Endothelial cell of umbilical vein (primary cell): ENCODE results near the gene EFTUD2. TPM values are rescaled to one million over a fixed set of nuclear protein-coding genes. Genes with fewer than 3 reads are reported as not detected.

Experiments
- BruUV-seq: library from RNA; stranded (reverse); fragments of 400-500 nt; replicated peaks from 2 replicates; lab custom pipeline; 2021; lab: Mats Ljungman, UMichigan
- CTCF ChIA-PET: fragments of 300-600, 350-600 bp; sonication (Branson Sonifier 250); formaldehyde crosslinking; loops from one replicate; lab custom pipeline; 2021; ENCODE audit warnings: antibody characterized with exemption, inconsistent platforms; lab: Charles Lee
- POLR2A ChIA-PET: fragments of 300-600, 350-600 bp; sonication (Branson Sonifier 250); formaldehyde crosslinking; loops from one replicate; lab custom pipeline; 2021; ENCODE audit warnings: antibody characterized with exemption, inconsistent platforms; lab: Charles Lee
- DNase-seq: peaks from one replicate; pipeline ENCODE4 v3.0.0-alpha.2; 2011; ENCODE audit warnings: low read depth, low spot score
- FAIRE-seq: peaks from 2 replicates; lab custom pipeline; 2011; peaks lifted over from hg19 to GRCh38; lab: Jason Lieb, UNC
- H2AFZ ChIP-seq: 2 replicates; pipeline ENCODE4 v1.6.0; 2012; ENCODE audit warnings: low read depth, low read length, control low read depth, inconsistent platforms
- H3K27ac ChIP-seq: 2 replicates; pipeline ENCODE4 v1.5.1; 2011; ENCODE audit warnings: low read depth, mild to moderate bottlenecking, control low read depth, low read length, moderate library complexity; ENCODE audit not compliant: insufficient read depth
- H3K27me3 ChIP-seq, 2 experiments: 2 replicates each; pipeline versions ENCODE4 v1.6.0 to v1.6.1; 2011; ENCODE audit warnings: low read length in 2 of 2, mixed read lengths in 1 of 2; ENCODE audit not compliant: control insufficient read depth in 2 of 2, insufficient read depth in 2 of 2
- H3K36me3 ChIP-seq, 2 experiments: 2 replicates in 1 of 2; 3 replicates in 1 of 2; pipeline ENCODE4 v1.5.1; 2011; ENCODE audit warnings: low read length in 2 of 2, mild to moderate bottlenecking in 1 of 2, moderate library complexity in 1 of 2; ENCODE audit not compliant: control insufficient read depth in 2 of 2, insufficient read depth in 2 of 2; ENCODE audit errors: extremely low read depth in 1 of 2
- H3K4me1 ChIP-seq: 3 replicates; pipeline ENCODE4 v1.5.1; 2011; ENCODE audit warnings: mild to moderate bottlenecking, low read length; ENCODE audit not compliant: control insufficient read depth, insufficient read depth; ENCODE audit errors: extremely low read depth
- H3K4me2 ChIP-seq: 2 replicates; pipeline ENCODE4 v1.6.1; 2011; ENCODE audit warnings: low read length, control low read depth, mixed read lengths; ENCODE audit not compliant: insufficient read depth
- H3K4me3 ChIP-seq, 3 experiments: fragments of 200-600 bp in 1 of 3; sonication (generic), shearing (Covaris generic) in 1 of 3; replicated peaks in 1 of 3; 2 replicates each; pipeline ENCODE4 v1.5.1; 2011 to 2016; ENCODE audit warnings: control low read depth in 3 of 3, low read length in 3 of 3, mild to moderate bottlenecking in 2 of 3, inconsistent platforms in 1 of 3, low read depth in 1 of 3, moderate library complexity in 1 of 3; ENCODE audit not compliant: insufficient read depth in 1 of 3
- H3K79me2 ChIP-seq: 2 replicates; pipeline ENCODE4 v1.6.0; 2012; ENCODE audit warnings: low read length, inconsistent platforms; ENCODE audit not compliant: control insufficient read depth, insufficient read depth
- H3K9ac ChIP-seq: replicated peaks from 2 replicates; pipeline ENCODE3; 2011; ENCODE audit warnings: low read length, control low read depth; ENCODE audit not compliant: insufficient read depth; ENCODE audit errors: extremely low read depth
- H3K9me1 ChIP-seq: replicated peaks from 3 replicates; pipeline ENCODE4 v1.6.0; 2011; ENCODE audit warnings: mild to moderate bottlenecking, low read length; ENCODE audit not compliant: control insufficient read depth, insufficient read depth; ENCODE audit errors: extremely low read depth
- H3K9me3 ChIP-seq: replicated peaks from 2 replicates; pipeline ENCODE4 v1.5.1; 2012; ENCODE audit warnings: low read length, inconsistent platforms; ENCODE audit not compliant: control insufficient read depth, insufficient read depth
- H4K20me1 ChIP-seq: replicated peaks from 2 replicates; pipeline ENCODE3; 2011; ENCODE audit warnings: mild to moderate bottlenecking, low read length; ENCODE audit not compliant: control insufficient read depth, insufficient read depth; ENCODE audit errors: extremely low read depth
- EZH2 ChIP-seq: IDR thresholded peaks from 2 replicates; pipeline ENCODE4 v1.6.1; 2012; ENCODE audit warnings: borderline replicate concordance, low read depth, mild to moderate bottlenecking, moderate library complexity, low read length, inconsistent platforms; ENCODE audit not compliant: severe bottlenecking
- FOS ChIP-seq: IDR thresholded peaks from 2 replicates; pipeline ENCODE4 v1.6.1; 2011; ENCODE audit warnings: mild to moderate bottlenecking, low read length, moderate library complexity, borderline replicate concordance; ENCODE audit not compliant: insufficient read depth
- GATA2 ChIP-seq: IDR thresholded peaks from 2 replicates; pipeline ENCODE4 v1.7.0; 2011; ENCODE audit warnings: low read depth, mild to moderate bottlenecking, moderate library complexity, mixed read lengths, low read length; ENCODE audit not compliant: insufficient read length, insufficient read depth
- JUN ChIP-seq: IDR thresholded peaks from 2 replicates; pipeline ENCODE4 v1.6.1; 2011; ENCODE audit warnings: borderline replicate concordance, low read depth; ENCODE audit not compliant: insufficient read length, insufficient read depth
- MYC ChIP-seq: IDR thresholded peaks from one replicate; pipeline ENCODE4 v1.6.1; 2011; ENCODE audit warnings: mild to moderate bottlenecking, low read depth, low read length
- POLR2A ChIP-seq: IDR thresholded peaks from 2 replicates; pipeline ENCODE4 v1.6.1; 2012; ENCODE audit warnings: low read depth, mild to moderate bottlenecking, control low read depth, low read length
- POLR2AphosphoS5 ChIP-seq: IDR thresholded peaks from 2 replicates; pipeline ENCODE4 v1.6.1; 2012; ENCODE audit warnings: low read depth, mild to moderate bottlenecking, control low read depth, low read length, moderate library complexity; ENCODE audit not compliant: insufficient read depth
- dilution Hi-C: fragments of 300-500 bp; cut with MboI; formaldehyde crosslinking; loops from one replicate; pipeline ENCODE4 v1.15.0; 2019; ENCODE audit warnings: low sequenced_read_pairs; ENCODE audit not compliant: extremely low pct_ligation_motif_present
- intact Hi-C: fragments of 100-400 bp; cut with micrococcal nuclease; formaldehyde crosslinking; loops from one replicate; pipeline ENCODE4 v1.10.0; 2022
- polyA plus RNA-seq, 4 experiments: library from polyadenylated mRNA; depleted of rRNA in 3 of 4; stranded (reverse) in 3 of 4; unstranded in 1 of 4; fragments of >200 nt; gene quantifications; 2 replicates each; pipeline versions ENCODE4 v1.2.1 to v1.2.3, GENCODE V29; 2011 to 2012; ENCODE audit warnings: missing spikeins in 1 of 4
- total RNA-seq: library from RNA; stranded (reverse); gene quantifications from 2 replicates; pipeline ENCODE4 v1.2.3, GENCODE V29; 2021
- TF ChIP-seq, protein P1 (sequence below): IDR thresholded peaks from 2 replicates; pipeline ENCODE4 v1.6.1; 2011; ENCODE audit not compliant: insufficient read depth, insufficient read length
- TF ChIP-seq, protein P2 (sequence below), 2 donors: IDR thresholded peaks; 1 replicate in 1 of 2; 2 replicates in 1 of 2; pipeline ENCODE4 v1.5.1; 2011; ENCODE audit warnings: low read length in 2 of 2, mild to moderate bottlenecking in 2 of 2, moderate library complexity in 2 of 2, control low read depth in 1 of 2, inconsistent platforms in 1 of 2, low read depth in 1 of 2; ENCODE audit not compliant: insufficient read depth in 1 of 2; ENCODE audit errors: extremely low read depth in 1 of 2

EFTUD2 gene
- total and polyA plus RNA-seq, 2 donors (not counting 3 experiments of a cell fraction or from before 2014, with no cell fraction given): 125 to 170 TPM

DNA sequence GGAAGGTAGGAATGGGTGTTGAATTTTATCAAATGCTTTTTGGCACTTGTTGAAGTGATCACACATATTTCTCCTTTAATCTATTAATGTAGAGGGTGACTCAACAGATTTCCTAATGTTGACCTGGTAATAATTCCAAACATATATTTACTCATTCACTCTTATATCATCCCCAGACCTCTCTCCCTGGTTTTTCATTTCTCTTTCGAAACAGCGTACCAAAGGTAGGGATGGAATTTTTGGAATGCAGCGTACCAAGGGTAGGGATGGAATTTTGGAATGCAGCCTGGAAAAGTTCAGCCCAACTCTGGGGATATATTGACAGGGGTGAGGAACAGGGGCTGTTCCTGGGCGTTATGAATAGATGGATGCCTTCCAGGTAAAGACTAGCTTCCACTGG lies 41.1 kb upstream of the EFTUD2 start:
- ChIA-PET CTCF (interaction anchor here (0.9 to 3.0 kb wide), 3 partner anchors 10 to 80 kb away, joined by 3 to 13 read pairs (median 5); no protein-coding TSS in a partner anchor), POLR2A (no interaction called here)
- TF ChIP-seq JUN: no peak
- TF ChIP-seq MYC: no peak
- TF ChIP-seq POLR2A: no peak
- no peak for TF ChIP-seq GATA2
- TF ChIP-seq, protein P1, sequence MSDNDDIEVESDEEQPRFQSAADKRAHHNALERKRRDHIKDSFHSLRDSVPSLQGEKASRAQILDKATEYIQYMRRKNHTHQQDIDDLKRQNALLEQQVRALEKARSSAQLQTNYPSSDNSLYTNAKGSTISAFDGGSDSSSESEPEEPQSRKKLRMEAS: no peak
- TF ChIP-seq, protein P2, sequence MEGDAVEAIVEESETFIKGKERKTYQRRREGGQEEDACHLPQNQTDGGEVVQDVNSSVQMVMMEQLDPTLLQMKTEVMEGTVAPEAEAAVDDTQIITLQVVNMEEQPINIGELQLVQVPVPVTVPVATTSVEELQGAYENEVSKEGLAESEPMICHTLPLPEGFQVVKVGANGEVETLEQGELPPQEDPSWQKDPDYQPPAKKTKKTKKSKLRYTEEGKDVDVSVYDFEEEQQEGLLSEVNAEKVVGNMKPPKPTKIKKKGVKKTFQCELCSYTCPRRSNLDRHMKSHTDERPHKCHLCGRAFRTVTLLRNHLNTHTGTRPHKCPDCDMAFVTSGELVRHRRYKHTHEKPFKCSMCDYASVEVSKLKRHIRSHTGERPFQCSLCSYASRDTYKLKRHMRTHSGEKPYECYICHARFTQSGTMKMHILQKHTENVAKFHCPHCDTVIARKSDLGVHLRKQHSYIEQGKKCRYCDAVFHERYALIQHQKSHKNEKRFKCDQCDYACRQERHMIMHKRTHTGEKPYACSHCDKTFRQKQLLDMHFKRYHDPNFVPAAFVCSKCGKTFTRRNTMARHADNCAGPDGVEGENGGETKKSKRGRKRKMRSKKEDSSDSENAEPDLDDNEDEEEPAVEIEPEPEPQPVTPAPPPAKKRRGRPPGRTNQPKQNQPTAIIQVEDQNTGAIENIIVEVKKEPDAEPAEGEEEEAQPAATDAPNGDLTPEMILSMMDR (IDR thresholded peaks at IDR 0.05; ENCODE audit: extremely low read depth in 1 of 2, insufficient read depth in 1 of 2, low read depth in 1 of 2, low read length in 2 of 2): no peak
- TF ChIP-seq POLR2AphosphoS5: no peak
- no peak for TF ChIP-seq FOS
- no peak for TF ChIP-seq EZH2
- H3K36me3 ChIP-seq: no peaks in the 10 kb centered on the region
- H3K4me1 ChIP-seq: no peaks in the 10 kb centered on the region
- no peaks in the 10 kb centered on the region for H3K9me1 ChIP-seq
- no peak overlapping the region for H3K4me2 ChIP-seq
- H3K79me2 ChIP-seq: peaks cover 84% of the 10 kb centered on the region
- no peaks in the 10 kb centered on the region for H3K9me3 ChIP-seq
- no peaks in the 10 kb centered on the region for H4K20me1 ChIP-seq
- intact Hi-C loops (no loop called here), dilution Hi-C loops (no loop called here)
- DNase-seq (no peak), FAIRE-seq (no peak)
- no peak overlapping the region for H3K9ac ChIP-seq
- no peak overlapping the region for H3K27ac ChIP-seq
- no peaks in the 10 kb centered on the region for H3K27me3 ChIP-seq
- no peak overlapping the region for H2AFZ ChIP-seq
- no peak overlapping the region for H3K4me3 ChIP-seq
- no TSS peak for BruUV-seq
